Suprapubic skin (tissue), 4 donors: ENCODE data around the gene CLIC3. TPM values are rescaled to one million over a fixed set of nuclear protein-coding genes. Genes with fewer than 3 reads are reported as not detected.

Source experiments
- DNase-seq, 2 donors: peaks; one replicate each; pipeline ENCODE4 v3.0.0-alpha.2; 2019; ENCODE audit warnings: low spot score in 2 of 2
- H3K27ac ChIP-seq: fragments of 200-600 bp; sonication (generic); one replicate; pipeline ENCODE4 v1.5.1; 2019
- H3K27me3 ChIP-seq: fragments of 200-600 bp; sonication (generic); one replicate; pipeline ENCODE4 v1.5.1; 2019
- H3K36me3 ChIP-seq: fragments of 200-600 bp; sonication (generic); one replicate; pipeline ENCODE4 v1.5.1; 2019
- H3K4me1 ChIP-seq: fragments of 200-600 bp; sonication (generic); one replicate; pipeline ENCODE4 v1.5.1; 2019
- H3K4me3 ChIP-seq: fragments of 200-600 bp; sonication (generic); one replicate; pipeline ENCODE4 v1.5.1; 2019; ENCODE audit warnings: mild to moderate bottlenecking
- H3K9me3 ChIP-seq: fragments of 200-600 bp; sonication (generic); one replicate; pipeline ENCODE4 v1.5.1; 2019
- CTCF ChIP-seq, 2 donors: fragments of 200-600 bp in 1 of 2; fragments of 450-650 bp in 1 of 2; sonication (generic) in 1 of 2; IDR thresholded peaks; one replicate each; pipeline ENCODE4 v1.5.1; 2016 to 2019; ENCODE audit warnings: antibody characterized with exemption in 2 of 2, mild to moderate bottlenecking in 1 of 2, moderate library complexity in 1 of 2
- EP300 ChIP-seq: sonication (generic); formaldehyde crosslinking; IDR thresholded peaks from one replicate; pipeline ENCODE4 v1.6.1; 2017; ENCODE audit warnings: antibody characterized with exemption
- POLR2A ChIP-seq, 2 donors: fragments of 450-650 bp; IDR thresholded peaks; one replicate each; pipeline ENCODE4 v1.6.1; 2017; ENCODE audit warnings: antibody characterized with exemption in 2 of 2, mild to moderate bottlenecking in 2 of 2, moderate library complexity in 2 of 2
- POLR2AphosphoS5 ChIP-seq, 3 donors: sonication (generic); formaldehyde crosslinking; IDR thresholded peaks; one replicate each; pipeline ENCODE4 v1.6.1; 2017; ENCODE audit warnings: antibody characterized with exemption in 3 of 3
- WGBS: methylation state at CpG from one replicate; pipeline ENCODE4 v1.1.5; 2018; 5-methylcytosine and 5-hydroxymethylcytosine counted together
- total RNA-seq, 4 donors: library from RNA; depleted of rRNA; stranded (reverse); fragments of >200 nt; gene quantifications; one replicate each; pipeline ENCODE4 v1.1.0, GENCODE V29; 2016

CLIC3 gene
- total RNA-seq, 4 donors from 2014 or later, result 20.6 to 159 (median 130) TPM

DNA sequence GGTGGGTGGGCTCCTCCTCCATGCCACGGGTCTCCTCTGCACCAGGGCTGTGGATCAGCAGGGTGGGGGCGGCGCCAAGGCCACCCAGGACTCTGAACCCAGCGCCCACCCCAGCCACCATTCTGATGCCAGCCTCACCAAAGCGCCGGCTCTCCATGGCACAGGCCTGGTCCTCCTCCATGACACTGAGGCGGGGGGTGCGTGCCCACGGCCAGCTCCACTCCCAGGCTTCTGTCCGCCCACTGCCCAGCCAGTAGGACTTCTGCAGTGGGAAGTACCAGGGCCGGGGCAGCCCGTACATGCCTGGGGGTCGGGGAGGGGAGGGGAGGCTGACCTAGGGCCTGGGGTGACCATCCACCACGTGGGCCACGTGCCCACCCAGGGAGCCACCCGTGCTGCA is 20.1 kb upstream of the CLIC3 start:
- H3K36me3 ChIP-seq, result peaks cover 70% of the 10 kb centered on the region
- TF ChIP-seq CTCF (IDR thresholded peaks at IDR 0.05) (no peak), POLR2A (IDR thresholded peaks at IDR 0.05) (no peak), EP300 (no peak), POLR2AphosphoS5 (IDR thresholded peaks at IDR 0.05) (no peak)
- 85% methylated on average over 4 of the region's 16 CpGs for WGBS

DNA sequence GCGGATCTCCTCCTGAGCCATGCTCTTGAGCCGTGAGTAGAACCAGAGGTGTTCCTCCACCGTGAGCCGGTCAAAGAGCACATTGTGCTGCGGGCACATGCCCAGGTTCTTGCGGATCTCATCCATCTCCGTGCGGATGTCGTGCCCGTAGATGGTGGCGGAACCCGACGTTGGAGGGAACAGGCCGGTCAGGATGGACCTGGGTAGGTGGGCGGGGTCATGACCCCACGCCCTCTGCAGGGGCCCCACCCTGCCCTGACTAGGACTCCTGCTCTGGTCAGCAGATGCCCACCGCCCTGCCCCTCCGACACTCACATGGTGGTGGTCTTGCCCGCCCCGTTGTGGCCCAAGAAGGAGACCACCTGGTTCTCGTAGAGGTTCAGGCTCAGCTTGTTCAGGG is 19.6 kb upstream of the CLIC3 start:
- Histone ChIP-seq H3K27me3 (no peaks in the 10 kb centered on the region), H3K4me1 (no peaks in the 10 kb centered on the region), H3K4me3 (no peak overlapping the region), H3K36me3 (peaks cover 75% of the 10 kb centered on the region), H3K9me3 (no peaks in the 10 kb centered on the region), H3K27ac (no peak overlapping the region)
- WGBS, result 86% methylated on average over 2 of the region's 21 CpGs
- TF ChIP-seq POLR2A (IDR thresholded peaks at IDR 0.05), result no peak
- TF ChIP-seq POLR2AphosphoS5 (IDR thresholded peaks at IDR 0.05), result no peak
- no peak for TF ChIP-seq EP300
- TF ChIP-seq CTCF (IDR thresholded peaks at IDR 0.05), result no peak
- DNase-seq, result no peak

More for the DNA sequence above, 20.1 kb upstream of the CLIC3 start:
- Histone ChIP-seq H3K4me1 (no peaks in the 10 kb centered on the region), H3K9me3 (no peaks in the 10 kb centered on the region), H3K27me3 (no peaks in the 10 kb centered on the region), H3K4me3 (no peak overlapping the region), H3K27ac (no peak overlapping the region)
- DNase-seq, result no peak

GRCh38 chr9:137015540-137015930 is 19.2 kb upstream of the CLIC3 start:
- 97% methylated on average over 14 of the region's 25 CpGs for WGBS
- Histone ChIP-seq H3K4me1 (no peaks in the 10 kb centered on the region), H3K36me3 (peaks cover 75% of the 10 kb centered on the region), H3K27ac (no peak overlapping the region), H3K27me3 (no peaks in the 10 kb centered on the region), H3K9me3 (no peaks in the 10 kb centered on the region), H3K4me3 (no peak overlapping the region)
- DNase-seq, result no peak
- TF ChIP-seq CTCF (IDR thresholded peaks at IDR 0.05) (no peak), EP300 (no peak), POLR2A (IDR thresholded peaks at IDR 0.05) (no peak)

DNA sequence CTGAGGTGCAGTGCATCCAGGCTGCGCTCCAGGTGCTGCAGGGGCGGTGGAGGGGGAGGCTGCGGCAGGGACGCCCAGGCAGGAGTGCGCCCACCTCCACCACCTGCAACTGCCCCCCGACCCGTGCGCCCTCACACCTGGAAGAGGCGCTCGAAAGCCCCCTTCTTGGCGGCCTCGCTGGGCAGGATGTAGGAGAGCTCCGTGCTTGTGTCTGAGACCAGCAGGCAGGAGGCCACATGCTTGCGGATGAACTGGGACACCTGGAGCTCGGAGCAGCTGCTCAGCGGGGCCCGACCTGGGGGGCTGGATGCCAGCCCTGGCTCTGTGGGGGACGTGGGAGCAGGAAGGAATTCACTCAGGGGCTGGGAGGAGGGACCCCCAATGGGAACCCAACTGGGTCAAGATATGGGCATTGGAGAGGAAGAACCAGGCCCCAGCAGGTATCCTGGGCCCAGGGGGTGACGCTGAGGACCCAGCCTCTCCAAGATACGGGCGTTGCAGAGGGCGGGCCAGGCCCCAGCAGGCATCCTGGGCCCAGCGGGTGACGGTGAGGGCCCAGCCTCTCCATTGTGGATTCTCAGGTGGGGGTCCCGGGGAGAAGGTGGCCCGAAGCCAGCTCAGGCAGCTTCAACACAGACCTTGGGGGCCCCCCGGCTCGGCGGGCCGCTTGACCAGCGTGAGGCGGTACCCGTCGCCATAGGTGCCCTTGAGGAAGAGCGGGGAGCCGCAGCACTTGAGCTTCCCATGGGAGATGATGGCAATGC is 18.6 kb upstream of the CLIC3 start:
- H3K27ac ChIP-seq, result no peak overlapping the region
- no peak for TF ChIP-seq CTCF (IDR thresholded peaks at IDR 0.05)
- no peak for TF ChIP-seq EP300
- TF ChIP-seq POLR2A (IDR thresholded peaks at IDR 0.05), result no peak
- TF ChIP-seq POLR2AphosphoS5 (IDR thresholded peaks at IDR 0.05), result no peak
- H3K9me3 ChIP-seq, result no peaks in the 10 kb centered on the region
- WGBS, result 92% methylated on average over 13 of the region's 36 CpGs
- DNase-seq, result no peak
- no peaks in the 10 kb centered on the region for H3K27me3 ChIP-seq
- H3K4me3 ChIP-seq, result no peak overlapping the region
- H3K4me1 ChIP-seq, result no peaks in the 10 kb centered on the region
- H3K36me3 ChIP-seq, result peaks cover 77% of the 10 kb centered on the region

- Histone ChIP-seq H3K9me3 (no peaks in the 10 kb centered on the region), H3K4me3 (no peak overlapping the region), H3K27me3 (no peaks in the 10 kb centered on the region), H3K36me3 (peaks cover 85% of the 10 kb centered on the region), H3K27ac (no peak overlapping the region), H3K4me1 (no peaks in the 10 kb centered on the region)
- DNase-seq, result no peak
- WGBS, result 89% methylated on average over 16 of the region's 23 CpGs
- TF ChIP-seq CTCF (IDR thresholded peaks at IDR 0.05) (no peak), POLR2A (IDR thresholded peaks at IDR 0.05) (no peak), POLR2AphosphoS5 (IDR thresholded peaks at IDR 0.05) (no peak), EP300 (no peak)
Measured at GRCh38 chr9:137014166-137014565, 17.8 kb upstream of the CLIC3 start.
